HG02852 (cell line): ENCODE data around the gene TMEM108.

Experiments
- ATAC-seq: cut with Tn5 transposase; IDR thresholded peaks from one replicate; pipeline ENCODE4 v1.9.1; 2021; ENCODE audit warnings: mild to moderate bottlenecking, moderate library complexity; ENCODE audit not compliant: unreplicated experiment

Gene TMEM108

DNA sequence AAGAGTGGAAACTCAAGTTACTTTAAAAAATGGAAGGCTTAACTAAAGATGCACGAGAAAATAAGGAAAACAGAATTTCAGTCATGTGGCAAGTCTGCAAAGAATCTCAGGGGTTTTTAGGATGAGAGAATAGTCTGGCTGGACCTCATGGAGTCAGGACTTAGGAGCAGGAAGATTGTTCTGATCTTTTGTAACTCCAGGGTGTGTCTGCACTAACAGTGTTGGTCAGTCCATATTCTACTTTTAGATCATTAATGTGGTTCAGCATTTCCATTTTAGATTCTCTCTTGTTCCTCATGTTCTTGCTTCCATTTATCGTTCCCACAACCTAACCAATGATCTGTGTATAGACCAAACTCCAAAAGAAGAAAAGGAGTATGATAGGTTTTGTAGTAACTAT, 15.3 kb downstream of the TMEM108 start:
- no peak for ATAC-seq

DNA sequence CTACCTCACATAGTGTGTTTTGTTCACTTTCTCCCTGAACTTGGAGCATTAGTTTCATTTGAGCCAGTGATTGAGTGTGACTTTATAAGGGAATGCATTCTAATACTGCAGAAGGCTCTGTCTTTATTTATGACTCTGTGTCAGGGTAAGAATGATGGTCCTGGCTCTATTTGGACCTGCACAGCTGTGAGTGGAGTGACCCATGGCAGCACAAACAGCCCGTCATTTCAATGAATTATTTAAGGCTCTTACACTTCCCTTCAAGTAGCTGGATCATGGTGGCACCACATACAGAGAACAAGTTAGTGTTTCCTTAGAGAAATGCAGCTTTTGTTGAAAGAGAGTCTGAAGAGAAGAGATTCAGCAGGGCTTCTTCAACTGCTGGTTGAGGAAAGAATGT, 16.4 kb downstream of the TMEM108 start:
- no peak for ATAC-seq

DNA sequence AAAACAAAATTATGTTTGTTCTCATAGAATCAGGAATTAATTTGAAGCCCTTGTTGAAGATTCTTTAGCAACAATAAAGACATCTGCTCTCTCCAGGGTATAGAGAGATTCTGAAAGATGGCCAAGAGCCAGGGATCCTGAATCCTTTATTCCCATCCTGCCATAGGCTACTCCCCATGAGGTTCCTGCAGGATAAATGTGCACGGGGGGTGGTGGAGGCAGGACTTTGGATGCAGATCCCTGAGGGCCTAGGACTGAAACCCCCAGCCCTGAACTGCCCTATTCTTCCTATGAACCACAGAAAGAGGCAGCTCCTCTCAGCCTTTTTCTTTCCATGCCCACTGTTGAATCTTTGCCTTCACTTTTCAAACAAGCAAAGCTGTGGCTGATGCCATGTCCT, 17.1 kb downstream of the TMEM108 start:
- ATAC-seq: no peak

DNA sequence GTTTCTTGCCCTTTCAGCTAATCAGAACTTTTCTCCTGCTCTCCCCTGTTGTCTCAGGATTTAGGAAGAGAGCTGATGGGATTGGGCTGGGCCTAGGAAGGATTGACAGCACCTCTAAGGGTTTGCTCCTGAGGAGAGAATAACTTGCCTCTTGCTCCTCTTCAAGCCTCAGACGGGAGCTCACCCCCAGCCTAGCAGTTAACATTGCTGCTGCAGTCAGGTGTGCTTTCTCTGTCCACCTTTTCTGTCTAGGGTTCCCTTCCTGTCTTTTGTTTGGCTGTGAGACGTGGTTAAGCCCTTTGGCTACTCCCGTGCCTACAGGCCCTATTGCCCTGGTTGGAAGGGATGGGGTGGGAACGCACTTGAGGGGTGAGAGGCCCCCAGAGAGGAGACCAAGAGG, 20.1 kb downstream of the TMEM108 start:
- no peak for ATAC-seq

DNA sequence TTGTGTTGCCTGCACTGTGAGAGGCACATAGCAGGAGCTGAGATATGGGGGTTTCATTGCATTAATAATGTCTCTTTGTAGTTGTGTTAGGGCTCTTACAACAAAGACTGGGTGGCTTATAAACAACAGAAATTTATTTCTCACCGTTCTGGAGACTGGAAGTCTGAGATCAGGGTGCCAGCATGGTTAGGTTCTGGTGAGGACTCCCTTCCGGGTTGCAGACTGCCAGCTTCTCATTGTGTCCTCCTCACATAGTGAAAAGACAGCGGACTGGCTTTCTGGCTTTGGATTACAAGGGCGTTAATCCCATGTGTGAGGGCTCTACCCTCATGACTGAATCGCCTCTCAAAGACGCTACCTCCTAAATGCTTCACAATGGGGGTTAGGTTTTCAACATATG, 20.6 kb downstream of the TMEM108 start:
- no peak for ATAC-seq

DNA sequence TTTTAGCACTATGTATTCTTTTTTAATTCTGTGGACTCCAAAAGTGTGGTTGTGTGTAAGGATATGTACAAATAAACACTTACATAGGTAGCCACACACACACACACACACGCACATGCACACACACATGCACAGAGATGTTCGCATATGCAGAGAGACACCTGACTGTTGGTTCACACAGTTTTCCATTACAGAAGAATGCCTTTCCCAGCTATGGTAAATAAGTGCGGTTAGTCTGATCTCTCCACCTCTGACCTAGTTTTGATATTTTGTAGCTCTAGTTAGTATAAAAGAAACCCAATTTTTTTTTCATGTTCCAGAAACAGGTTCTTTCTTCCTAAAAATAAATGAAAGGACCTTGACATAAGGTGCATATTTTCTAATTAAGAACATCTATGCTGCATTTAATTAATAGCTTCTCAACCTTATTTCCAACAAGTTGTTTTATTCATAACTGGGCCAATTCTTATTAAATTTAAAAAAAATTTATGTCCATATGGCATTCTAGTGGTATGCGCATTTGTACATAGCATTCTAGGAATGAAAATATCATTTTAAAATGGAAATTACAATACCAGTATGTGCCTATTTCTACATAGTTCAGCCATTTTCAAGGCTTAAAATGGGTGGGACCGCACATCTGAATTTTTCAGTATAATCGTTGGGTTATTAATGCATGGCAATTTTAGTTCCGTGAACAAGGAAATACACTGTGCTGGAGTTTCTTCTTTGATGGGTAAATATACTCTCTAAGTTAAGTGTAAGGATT, 27.2 kb downstream of the TMEM108 start:
- ATAC-seq: no peak

DNA sequence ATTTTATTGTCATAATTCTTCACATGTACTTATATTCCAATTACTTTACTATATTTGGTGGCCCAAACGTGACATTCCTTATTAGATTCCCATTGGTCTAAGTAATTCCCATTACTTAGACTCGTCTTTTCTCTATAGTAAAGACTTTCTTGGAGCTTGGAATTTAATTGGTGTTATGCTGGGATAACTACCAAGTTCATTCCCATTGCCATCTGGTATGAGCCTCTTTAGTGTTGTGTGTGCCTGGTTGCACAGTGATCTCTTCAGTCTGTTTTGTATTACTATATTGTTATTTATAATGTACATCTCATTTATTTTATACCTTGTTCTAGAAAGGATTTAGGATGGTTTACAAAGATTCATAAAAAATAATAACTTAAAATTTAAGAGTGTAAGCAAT, 27.8 kb downstream of the TMEM108 start:
- no peak for ATAC-seq

DNA sequence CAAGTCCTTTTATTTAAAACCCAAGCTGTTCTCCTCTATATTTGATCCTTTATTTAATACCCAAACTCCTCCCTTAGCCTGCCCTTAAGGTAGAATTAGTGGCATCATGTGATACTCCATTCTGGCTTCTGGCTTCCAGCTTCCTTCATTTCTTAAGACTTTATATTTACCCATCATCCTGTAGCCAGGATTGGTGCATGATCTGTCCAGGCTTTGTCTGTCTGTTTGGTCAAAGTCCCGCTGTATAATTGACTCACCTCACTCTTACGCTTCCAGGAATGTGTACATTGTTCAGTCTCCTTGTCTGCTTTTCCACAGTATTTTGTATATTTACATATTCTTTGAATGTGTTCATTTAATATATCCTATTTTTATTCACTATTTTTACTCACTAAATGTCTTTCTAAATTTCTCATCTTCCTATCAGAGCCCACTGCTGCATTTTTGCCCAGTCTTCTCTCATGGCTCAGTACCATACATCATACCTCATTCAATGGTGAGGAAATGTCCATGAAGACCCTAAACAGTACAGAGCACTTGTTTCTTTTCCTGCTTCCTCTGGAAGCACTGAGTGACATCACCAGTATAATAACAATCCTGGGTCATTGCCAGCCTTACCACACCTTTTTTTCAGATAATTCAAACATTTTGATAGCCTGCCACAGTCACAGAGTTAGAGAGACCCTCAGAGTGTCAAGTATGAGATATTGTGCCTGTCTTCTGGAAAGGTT, 31.5 kb downstream of the TMEM108 start:
- ATAC-seq: no peak

DNA sequence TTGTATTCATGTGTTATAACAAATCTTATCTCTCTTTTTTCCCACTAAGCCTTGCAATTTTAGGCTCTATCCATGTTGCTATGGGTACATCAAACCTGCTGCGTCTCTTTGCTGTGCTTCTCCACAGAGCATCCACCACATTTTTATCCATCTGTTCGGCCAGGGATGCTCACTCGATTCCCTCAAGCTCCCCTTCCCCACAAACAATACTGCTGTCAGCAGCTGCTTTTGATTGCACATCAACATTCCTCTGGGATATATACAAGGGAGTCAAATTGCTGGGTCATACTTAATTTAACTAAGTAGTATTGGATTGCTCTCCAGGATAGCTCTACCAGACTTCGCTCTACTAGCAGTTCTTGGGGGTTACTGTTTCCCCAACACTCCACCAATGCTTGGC, 36.8 kb downstream of the TMEM108 start:
- no peak for ATAC-seq

DNA sequence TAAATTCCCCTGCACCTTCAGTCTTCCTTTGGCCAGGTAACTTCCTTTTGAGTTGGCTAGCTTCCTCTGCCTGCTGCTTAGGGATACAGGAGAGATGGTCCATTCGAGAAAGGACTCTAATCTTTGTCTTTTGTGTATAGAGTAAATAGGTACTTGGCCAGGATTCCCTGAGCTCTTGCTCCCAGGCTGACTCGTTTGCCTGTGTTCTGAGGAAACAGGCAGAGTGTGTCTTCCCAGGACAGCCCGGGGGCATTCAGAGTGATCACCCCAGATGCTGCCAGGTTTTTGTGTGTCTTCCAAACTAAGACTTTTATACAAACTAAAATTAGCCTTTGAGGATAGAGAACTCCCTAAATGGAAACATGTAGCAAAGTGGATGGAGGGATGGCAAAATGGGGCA, 39.5 kb downstream of the TMEM108 start:
- no peak for ATAC-seq

DNA sequence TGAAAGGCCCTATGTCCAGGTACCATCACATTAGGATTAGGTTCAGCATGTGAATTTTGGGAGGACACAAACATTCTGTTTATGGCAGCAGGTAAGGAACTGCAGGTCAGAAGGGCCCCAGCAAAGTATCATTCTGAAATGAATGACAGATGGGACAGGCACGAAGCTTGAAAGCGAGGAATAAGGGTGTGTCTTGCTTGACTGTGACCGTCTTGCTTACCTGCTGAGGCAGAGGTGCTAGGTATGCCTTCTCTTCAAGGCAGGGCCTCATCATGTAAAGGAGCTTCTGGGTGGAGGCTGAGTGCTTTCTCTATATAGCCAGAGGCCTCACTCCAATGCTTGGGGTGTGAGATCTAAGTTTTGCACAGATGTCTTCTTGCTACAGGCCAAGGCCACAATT, 41.4 kb downstream of the TMEM108 start:
- ATAC-seq: no peak

DNA sequence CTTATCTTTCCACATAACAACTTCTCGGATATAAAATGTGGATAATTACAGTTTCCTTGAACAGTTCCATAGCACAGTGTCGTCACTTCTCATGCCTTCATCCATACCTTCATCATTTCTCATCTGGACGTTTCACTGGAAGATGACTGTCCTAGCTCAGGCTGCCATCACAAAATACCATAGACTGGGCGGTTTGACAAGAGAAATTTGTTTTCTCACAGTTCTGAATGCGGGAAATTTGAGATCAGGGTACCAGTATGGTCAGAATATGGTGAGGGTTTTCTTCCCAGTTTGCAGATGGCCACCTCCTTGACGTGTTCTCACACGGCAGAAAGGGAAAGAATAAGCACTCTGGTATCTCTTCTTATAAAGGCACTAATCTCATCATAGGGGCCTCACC, 42.8 kb downstream of the TMEM108 start:
- no peak for ATAC-seq

DNA sequence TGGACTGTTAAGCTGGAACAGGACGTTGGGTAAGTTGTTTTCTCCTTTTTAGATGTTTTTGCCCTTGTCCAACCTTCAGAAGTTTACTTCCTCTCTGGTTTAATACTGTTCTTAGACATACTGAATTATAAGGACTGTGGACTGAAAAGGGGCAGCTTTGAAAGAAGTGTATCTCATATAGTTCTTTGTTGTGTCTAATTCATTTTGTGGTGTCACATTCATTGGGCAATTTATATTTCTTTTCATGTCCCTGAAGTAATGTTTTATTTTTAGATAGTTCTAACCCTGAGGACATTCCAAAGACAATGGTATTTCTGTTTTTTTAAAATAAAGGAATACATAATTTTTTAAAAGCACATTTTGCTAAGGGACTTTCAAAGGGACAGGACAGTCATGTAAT, 45.2 kb downstream of the TMEM108 start:
- no peak for ATAC-seq

DNA sequence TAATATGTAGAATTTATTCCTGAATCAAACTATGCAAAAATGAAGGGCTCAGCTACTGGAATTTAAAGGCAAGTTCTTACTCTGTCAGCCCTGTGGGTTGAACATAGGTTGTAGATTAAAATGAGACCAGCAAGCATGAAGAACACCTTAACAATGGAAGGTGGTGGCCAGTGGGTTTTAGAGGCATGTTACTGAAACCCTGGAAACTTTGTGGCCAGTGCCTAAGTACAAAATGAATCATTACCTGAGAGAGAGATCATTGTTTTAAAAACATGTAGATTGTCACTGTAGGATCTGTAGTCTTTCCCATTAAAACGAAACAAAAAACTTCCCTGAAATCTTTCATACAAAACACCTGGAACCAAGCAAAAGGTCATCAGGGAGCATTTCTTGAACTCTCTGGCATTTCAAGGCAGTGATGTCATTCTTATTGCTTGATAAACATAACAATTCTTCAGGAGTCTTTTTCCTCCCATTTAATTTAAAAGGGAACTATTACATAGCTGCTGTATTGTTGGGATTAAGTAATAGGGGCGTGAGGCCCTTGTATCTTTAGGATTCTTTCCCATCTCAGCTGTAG, 51.8 kb downstream of the TMEM108 start:
- no peak for ATAC-seq

DNA sequence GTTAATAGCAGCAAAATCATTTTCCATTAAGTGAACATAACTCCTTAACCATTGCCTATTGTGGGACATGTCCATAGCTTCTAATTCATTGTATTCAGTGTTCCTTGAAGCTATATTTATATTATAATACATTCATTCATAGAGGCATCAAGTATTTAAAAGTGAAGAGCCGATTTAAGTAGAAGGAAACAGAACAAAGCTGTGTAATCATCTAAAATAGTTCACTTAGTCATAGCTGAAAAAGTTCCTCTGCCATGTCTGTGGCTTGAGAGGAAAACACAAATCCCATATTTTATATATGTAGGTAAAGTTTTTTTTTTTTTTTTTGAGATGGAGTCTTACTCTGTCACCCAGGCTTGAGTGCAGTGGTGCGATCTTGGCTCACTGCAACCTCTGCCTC, 54.5 kb downstream of the TMEM108 start:
- no peak for ATAC-seq

DNA sequence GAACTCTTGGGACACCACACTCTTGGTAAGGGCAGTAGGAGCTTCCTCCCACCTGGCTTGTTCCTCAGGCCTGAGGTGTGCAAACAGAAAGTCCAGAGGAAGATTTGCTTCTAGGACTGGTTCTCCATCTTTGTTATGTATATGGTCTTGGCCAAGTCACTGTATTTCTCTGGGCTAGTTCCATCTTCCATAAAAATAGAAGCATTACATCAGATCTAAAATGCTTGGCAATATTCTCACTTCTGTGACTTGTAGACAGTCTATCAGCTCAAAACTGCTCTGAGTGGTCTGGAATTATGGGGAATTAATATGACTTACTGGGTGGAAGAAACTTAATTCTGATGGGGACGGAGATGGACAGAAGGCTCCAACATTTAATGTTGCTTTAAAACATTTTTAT, 55.2 kb downstream of the TMEM108 start:
- no peak for ATAC-seq

DNA sequence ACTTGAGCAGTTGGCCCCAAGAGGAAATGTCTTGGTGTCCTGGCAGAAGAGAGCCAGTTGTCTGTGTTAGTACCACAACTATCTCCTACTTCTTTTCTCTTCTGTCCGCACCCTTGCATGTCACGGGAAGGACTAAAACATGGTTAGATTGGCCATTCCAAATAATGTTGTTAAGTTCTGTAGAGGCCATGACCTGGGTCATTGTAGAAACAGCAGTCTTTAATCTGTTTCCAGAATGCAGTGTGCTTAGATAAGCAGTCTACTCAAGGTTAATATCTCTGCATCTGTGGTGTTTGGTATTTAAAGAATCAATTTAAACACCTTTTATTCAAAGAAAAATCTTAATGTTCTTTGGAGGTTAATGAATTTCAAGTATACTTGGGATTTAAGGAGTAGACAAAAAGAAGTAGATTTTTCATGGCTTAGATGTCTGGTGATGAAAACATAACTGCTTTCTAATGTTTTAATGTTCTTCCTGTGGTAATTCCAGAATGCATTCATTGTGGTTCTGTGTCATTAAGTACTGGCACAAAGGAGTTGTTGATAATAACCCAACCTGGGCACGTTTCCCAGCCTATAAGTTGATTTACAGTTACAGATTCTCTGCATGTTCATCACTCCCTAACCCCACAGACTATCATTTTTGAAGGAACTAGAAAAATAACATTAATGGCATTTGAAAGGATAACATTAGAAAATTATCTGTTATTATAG, 58.9 kb downstream of the TMEM108 start:
- ATAC-seq: no peak

DNA sequence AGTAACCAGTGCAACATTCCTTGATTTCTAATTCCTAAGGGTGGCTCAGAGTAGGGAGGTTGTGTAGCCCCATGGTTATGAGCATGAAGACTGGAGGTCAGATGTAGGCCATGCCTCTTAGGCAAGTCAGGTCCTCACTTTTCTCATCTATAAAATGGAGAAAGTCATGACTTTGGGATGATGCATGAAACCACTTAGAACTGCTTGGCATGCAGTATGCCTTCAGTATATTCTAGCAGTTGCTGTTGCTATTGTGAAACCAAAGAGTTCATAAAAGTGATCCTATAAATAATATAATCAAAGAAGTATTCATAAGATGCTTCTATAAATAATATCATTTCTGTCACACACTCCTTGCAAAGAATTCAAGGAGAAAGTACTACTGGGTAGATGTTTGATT, 65.5 kb downstream of the TMEM108 start:
- ATAC-seq: no peak

DNA sequence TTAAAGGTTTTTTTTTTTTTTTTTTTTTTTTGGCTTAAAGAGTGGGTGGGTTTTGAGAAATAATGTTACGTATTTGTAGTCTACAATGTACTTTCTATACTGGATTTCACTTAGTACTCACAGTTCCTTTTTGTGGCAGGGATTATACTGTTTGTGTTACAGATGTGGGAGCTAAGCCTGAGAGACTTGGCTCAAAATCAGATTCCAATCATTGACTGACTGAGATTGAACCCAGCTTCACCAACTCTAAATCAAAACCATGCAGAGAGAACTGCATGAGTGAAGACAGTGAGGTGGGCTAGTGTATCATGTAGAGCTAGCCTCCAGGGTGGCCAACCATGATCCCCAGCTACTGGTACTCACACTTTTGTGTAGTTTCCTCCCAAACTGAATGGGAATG, 68.0 kb downstream of the TMEM108 start:
- ATAC-seq: no peak

DNA sequence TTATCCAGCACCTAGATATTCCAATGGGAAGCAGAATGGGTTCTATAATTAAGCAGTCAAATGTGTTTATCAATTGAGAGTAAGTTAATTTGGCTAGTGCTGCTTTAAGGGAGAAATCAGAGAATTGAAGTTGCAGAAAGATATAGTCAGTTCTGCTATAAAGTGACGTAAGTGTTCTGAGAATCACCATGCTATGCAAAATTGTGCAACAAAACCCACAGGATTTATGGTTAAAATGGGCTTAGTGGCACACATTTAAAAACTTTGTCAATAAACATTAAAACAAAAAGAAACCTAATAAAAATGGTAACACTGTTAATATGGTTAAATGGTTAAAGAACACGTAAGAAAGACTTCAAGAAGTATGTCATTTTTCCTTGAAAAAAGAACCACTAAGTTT, 74.5 kb downstream of the TMEM108 start:
- no peak for ATAC-seq

DNA sequence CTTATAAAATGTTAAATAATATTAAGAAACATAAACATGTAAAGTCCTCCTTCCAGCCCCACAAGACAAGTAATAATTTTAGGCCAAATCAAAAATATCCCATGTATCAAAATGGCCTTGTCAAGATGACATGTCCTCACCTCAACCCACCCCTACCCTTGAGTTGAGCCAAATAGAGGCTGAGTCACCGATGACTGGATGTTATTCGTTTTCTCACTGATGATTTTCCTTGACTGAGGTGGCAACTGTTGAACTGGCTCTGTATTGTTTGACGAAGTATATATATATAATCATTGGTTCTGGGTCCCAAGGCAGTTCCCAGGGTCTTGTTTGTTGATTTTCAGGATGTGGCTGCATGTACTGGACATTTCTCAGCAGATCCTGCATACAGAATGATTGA, 75.3 kb downstream of the TMEM108 start:
- ATAC-seq: no peak
